Suprapubic skin (tissue), 4 donors: ENCODE data around the gene SLC2A4. TPM values are rescaled to one million over a fixed set of nuclear protein-coding genes. Genes with fewer than 3 reads are reported as not detected.
"Not testable (repeated sequence)": the region's sequence is repeated elsewhere in the genome, so short reads cannot be mapped to it uniquely, and the experiment has no call there.

Experiments
- DNase-seq, 2 donors: peaks; one replicate each; pipeline ENCODE4 v3.0.0-alpha.2; 2019; ENCODE audit warnings: low spot score in 2 of 2
- H3K27ac ChIP-seq: fragments of 200-600 bp; sonication (generic); one replicate; pipeline ENCODE4 v1.5.1; 2019
- H3K27me3 ChIP-seq: fragments of 200-600 bp; sonication (generic); one replicate; pipeline ENCODE4 v1.5.1; 2019
- H3K36me3 ChIP-seq: fragments of 200-600 bp; sonication (generic); one replicate; pipeline ENCODE4 v1.5.1; 2019
- H3K4me1 ChIP-seq: fragments of 200-600 bp; sonication (generic); one replicate; pipeline ENCODE4 v1.5.1; 2019
- H3K4me3 ChIP-seq: fragments of 200-600 bp; sonication (generic); one replicate; pipeline ENCODE4 v1.5.1; 2019; ENCODE audit warnings: mild to moderate bottlenecking
- H3K9me3 ChIP-seq: fragments of 200-600 bp; sonication (generic); one replicate; pipeline ENCODE4 v1.5.1; 2019
- CTCF ChIP-seq, 2 donors: fragments of 200-600 bp in 1 of 2; fragments of 450-650 bp in 1 of 2; sonication (generic) in 1 of 2; IDR thresholded peaks; one replicate each; pipeline ENCODE4 v1.5.1; 2016 to 2019; ENCODE audit warnings: antibody characterized with exemption in 2 of 2, mild to moderate bottlenecking in 1 of 2, moderate library complexity in 1 of 2
- EP300 ChIP-seq: sonication (generic); formaldehyde crosslinking; IDR thresholded peaks from one replicate; pipeline ENCODE4 v1.6.1; 2017; ENCODE audit warnings: antibody characterized with exemption
- POLR2A ChIP-seq, 2 donors: fragments of 450-650 bp; IDR thresholded peaks; one replicate each; pipeline ENCODE4 v1.6.1; 2017; ENCODE audit warnings: antibody characterized with exemption in 2 of 2, mild to moderate bottlenecking in 2 of 2, moderate library complexity in 2 of 2
- POLR2AphosphoS5 ChIP-seq, 3 donors: sonication (generic); formaldehyde crosslinking; IDR thresholded peaks; one replicate each; pipeline ENCODE4 v1.6.1; 2017; ENCODE audit warnings: antibody characterized with exemption in 3 of 3
- WGBS: methylation state at CpG from one replicate; pipeline ENCODE4 v1.1.5; 2018; 5-methylcytosine and 5-hydroxymethylcytosine counted together
- total RNA-seq, 4 donors: library from RNA; depleted of rRNA; stranded (reverse); fragments of >200 nt; gene quantifications; one replicate each; pipeline ENCODE4 v1.1.0, GENCODE V29; 2016

Gene SLC2A4
- total RNA-seq, 4 donors from 2014 or later = 2.4 to 19.4 (median 10.8) TPM

GRCh38 chr17:7241783-7242716, 39.5 kb upstream of the SLC2A4 start, which contains the start of gene GABARAP:
GABARAP (minus strand) TSS chr17:7242449; CDS start chr17:7242330, 119 bp downstream.
- Histone ChIP-seq H3K9me3 (no peaks in the 10 kb centered on the region), H3K4me3 (peak within 1 kb of the TSS; percentile 97), H3K27me3 (no peaks in the 10 kb centered on the region), H3K36me3 (peaks cover 43% of the 10 kb centered on the region), H3K4me1 (peaks cover 35% of the 10 kb centered on the region), H3K27ac (peak within 1 kb of the TSS; percentile 98)
- TF ChIP-seq EP300 (no peak), CTCF (IDR thresholded peaks at IDR 0.05) (no peak), POLR2A (IDR thresholded peaks at IDR 0.05) (peak in 1 of 2 donors; percentile 74), POLR2AphosphoS5 (IDR thresholded peaks at IDR 0.05) (no peak)
- 0% methylated on average over 32 of the region's 62 CpGs for WGBS
- DNase-seq = peak; percentile 97

GRCh38 chr17:7242717-7243452, 38.6 kb upstream of the SLC2A4 start:
- peak; percentile 98 to 99 for DNase-seq
- Histone ChIP-seq H3K4me3 (peak overlapping the region; percentile 97), H3K4me1 (peaks cover 27% of the 10 kb centered on the region), H3K27me3 (no peaks in the 10 kb centered on the region), H3K36me3 (peaks cover 44% of the 10 kb centered on the region), H3K27ac (peak overlapping the region; percentile 98), H3K9me3 (no peaks in the 10 kb centered on the region)
- under 1% methylated on average over 49 of the region's 49 CpGs for WGBS
- TF ChIP-seq EP300 (no peak), POLR2AphosphoS5 (IDR thresholded peaks at IDR 0.05) (peak; percentile 7 to 98 (median 97)), POLR2A (IDR thresholded peaks at IDR 0.05) (peak in 1 of 2 donors; percentile 50)

- Histone ChIP-seq H3K9me3 (no peaks in the 10 kb centered on the region), H3K27me3 (no peaks in the 10 kb centered on the region), H3K4me3 (peak overlapping the region; percentile 97), H3K4me1 (peaks cover 26% of the 10 kb centered on the region), H3K36me3 (peaks cover 44% of the 10 kb centered on the region), H3K27ac (peak overlapping the region; percentile 98)
- TF ChIP-seq EP300 = no peak
- no peak for TF ChIP-seq POLR2A (IDR thresholded peaks at IDR 0.05)
- TF ChIP-seq POLR2AphosphoS5 (IDR thresholded peaks at IDR 0.05) = no peak
- no peak for TF ChIP-seq CTCF (IDR thresholded peaks at IDR 0.05)
- DNase-seq = no peak
- WGBS = 29% methylated on average over 2 of the region's 2 CpGs
Measured at GRCh38 chr17:7243453-7243729, 38.1 kb upstream of the SLC2A4 start.

- peaks cover 44% of the 10 kb centered on the region for H3K36me3 ChIP-seq
- H3K27me3 ChIP-seq, DNase-seq, H3K9me3 ChIP-seq: not testable (repeated sequence)
- H3K4me3 ChIP-seq = peak overlapping the region; percentile 97
- peaks cover 28% of the 10 kb centered on the region for H3K4me1 ChIP-seq
- H3K27ac ChIP-seq = peak overlapping the region; percentile 98
- WGBS = 74% methylated on average over 10 of the region's 10 CpGs
Measured at GRCh38 chr17:7243838-7244237, 37.7 kb upstream of the SLC2A4 start.

- peaks cover 34% of the 10 kb centered on the region for H3K4me1 ChIP-seq
- peaks cover 35% of the 10 kb centered on the region for H3K36me3 ChIP-seq
- WGBS = 85% methylated on average over 5 of the region's 5 CpGs
- H3K4me3 ChIP-seq = no peak overlapping the region
- DNase-seq = no peak
- H3K27me3 ChIP-seq = no peaks in the 10 kb centered on the region
- no peak for TF ChIP-seq POLR2A (IDR thresholded peaks at IDR 0.05)
- no peak for TF ChIP-seq POLR2AphosphoS5 (IDR thresholded peaks at IDR 0.05)
- no peak for TF ChIP-seq CTCF (IDR thresholded peaks at IDR 0.05)
- no peak for TF ChIP-seq EP300
- no peak overlapping the region for H3K27ac ChIP-seq
- no peaks in the 10 kb centered on the region for H3K9me3 ChIP-seq
Measured at GRCh38 chr17:7246779-7247178, 34.7 kb upstream of the SLC2A4 start.

GRCh38 chr17:7248796-7249195, 32.7 kb upstream of the SLC2A4 start:
- Histone ChIP-seq H3K36me3 (peaks cover 34% of the 10 kb centered on the region), H3K4me3 (no peak overlapping the region), H3K9me3 (no peaks in the 10 kb centered on the region), H3K4me1 (peaks cover 37% of the 10 kb centered on the region), H3K27me3 (no peaks in the 10 kb centered on the region), H3K27ac (no peak overlapping the region)
- no peak for TF ChIP-seq POLR2A (IDR thresholded peaks at IDR 0.05)
- no peak for TF ChIP-seq EP300
- TF ChIP-seq POLR2AphosphoS5 (IDR thresholded peaks at IDR 0.05) = no peak
- no peak for TF ChIP-seq CTCF (IDR thresholded peaks at IDR 0.05)
- DNase-seq = no peak
- WGBS = 73% methylated on average over 4 of the region's 4 CpGs
